ENCODE data around the gene FANCD2. TPM values are rescaled to one million over a fixed set of nuclear protein-coding genes. Genes with fewer than 3 reads are reported as not detected.
A peak's percentile ranks its signal among the peaks of the same experiment; 100 is the strongest.
"Not testable (repeated sequence)": the region's sequence is repeated elsewhere in the genome, so short reads cannot be mapped to it uniquely, and the experiment has no call there.

FANCD2 gene
- total RNA-seq, 1 donor from 2014 or later, result 54.6 TPM

- peak overlapping the region; percentile 18 for H3K27ac ChIP-seq
- H3K27me3 ChIP-seq, result no peaks in the 10 kb centered on the region
- H3K4me1 ChIP-seq, result peaks cover 5 to 17% of the 10 kb centered on the region in 2 donors
- intact Hi-C loops (cut with DNase I), result loop anchor here (10.0 kb wide), 1 partner anchor 173 kb away; the partner anchor contains the start of gene RPUSD3
- no peak overlapping the region for H3K4me3 ChIP-seq
- DNase-seq (ENCODE audit: low spot score in 2 of 2), result no peak
- TF ChIP-seq CTCF (IDR thresholded peaks at IDR 0.05), result no peak
- H3K9me3 ChIP-seq, result no peaks in the 10 kb centered on the region
- H3K36me3 ChIP-seq, result peaks cover 15 to 37% of the 10 kb centered on the region in 2 donors
Measured at GRCh38 chr3:10017636-10018292, 8.5 kb upstream of the FANCD2 start.

DNA sequence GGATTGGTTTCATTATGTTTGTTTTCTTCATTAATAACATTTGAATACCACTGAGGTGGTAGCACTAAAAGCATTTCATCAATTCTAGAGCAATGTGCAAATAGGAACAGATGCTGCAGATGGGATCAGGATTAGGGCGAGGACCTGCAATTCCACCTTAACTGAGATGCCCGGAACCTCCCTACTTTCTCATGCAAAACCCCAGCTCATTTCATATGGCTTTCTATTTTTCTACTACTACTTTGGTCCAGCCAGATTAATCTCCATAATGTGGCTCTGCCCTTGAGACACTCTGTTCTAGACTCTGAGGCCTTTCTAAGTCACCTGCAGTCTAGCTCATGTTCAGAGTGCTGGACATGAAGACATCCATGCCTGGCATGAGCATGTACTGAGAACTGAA is 7.4 kb upstream of the FANCD2 start:
- H3K4me3 ChIP-seq; H3K27me3 ChIP-seq; DNase-seq (ENCODE audit: low spot score in 2 of 2); H3K9me3 ChIP-seq; H3K27ac ChIP-seq: not testable (repeated sequence)
- Histone ChIP-seq H3K4me1 (peaks cover 5 to 17% of the 10 kb centered on the region in 2 donors), H3K36me3 (peaks cover 15 to 47% of the 10 kb centered on the region in 2 donors)
- intact Hi-C loops (cut with DNase I), result loop anchor here (10.0 kb wide), 1 partner anchor 174 kb away; the partner anchor contains the start of gene RPUSD3

DNA sequence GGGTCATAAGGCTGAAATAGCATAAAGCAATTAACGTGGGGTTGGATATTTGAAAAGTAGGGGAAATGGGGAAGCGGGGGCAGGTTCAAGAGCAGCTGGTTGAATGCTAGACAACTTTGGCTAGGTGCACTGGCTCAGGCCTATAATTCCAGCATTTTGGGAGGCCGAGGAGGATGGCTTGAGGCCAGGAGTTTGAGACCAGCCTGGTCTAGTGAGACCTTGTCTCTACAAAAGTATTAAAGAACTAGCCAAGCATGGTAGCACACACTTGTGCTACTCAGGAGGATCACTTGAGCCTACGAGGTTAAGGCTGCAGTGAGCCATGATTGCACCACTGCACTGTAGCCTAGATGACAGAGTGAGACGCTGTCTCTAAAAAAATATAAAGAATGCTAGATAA is 6.9 kb upstream of the FANCD2 start:
- Histone ChIP-seq H3K4me3 (no peak overlapping the region), H3K4me1 (peaks cover 5 to 19% of the 10 kb centered on the region in 2 donors), H3K27ac (no peak overlapping the region), H3K36me3 (peaks cover 15 to 47% of the 10 kb centered on the region in 2 donors), H3K9me3 (no peaks in the 10 kb centered on the region), H3K27me3 (no peaks in the 10 kb centered on the region)
- intact Hi-C loops (cut with DNase I), result loop anchor here (10.0 kb wide), 1 partner anchor 175 kb away; the partner anchor contains the start of gene RPUSD3
- DNase-seq (ENCODE audit: low spot score in 2 of 2), result no peak
- no peak for TF ChIP-seq CTCF (IDR thresholded peaks at IDR 0.05)

GRCh38 chr3:10021856-10022775 is 4.1 kb upstream of the FANCD2 start:
- Histone ChIP-seq H3K27ac (no peak overlapping the region), H3K4me1 (peaks cover 7 to 19% of the 10 kb centered on the region in 2 donors), H3K27me3 (no peaks in the 10 kb centered on the region), H3K4me3 (no peak overlapping the region), H3K9me3 (no peaks in the 10 kb centered on the region), H3K36me3 (peaks cover 15 to 47% of the 10 kb centered on the region in 2 donors)
- DNase-seq (ENCODE audit: low spot score in 2 of 2), result no peak
- no peak for TF ChIP-seq CTCF (IDR thresholded peaks at IDR 0.05)
- intact Hi-C loops (cut with DNase I), result no loop called here

DNA sequence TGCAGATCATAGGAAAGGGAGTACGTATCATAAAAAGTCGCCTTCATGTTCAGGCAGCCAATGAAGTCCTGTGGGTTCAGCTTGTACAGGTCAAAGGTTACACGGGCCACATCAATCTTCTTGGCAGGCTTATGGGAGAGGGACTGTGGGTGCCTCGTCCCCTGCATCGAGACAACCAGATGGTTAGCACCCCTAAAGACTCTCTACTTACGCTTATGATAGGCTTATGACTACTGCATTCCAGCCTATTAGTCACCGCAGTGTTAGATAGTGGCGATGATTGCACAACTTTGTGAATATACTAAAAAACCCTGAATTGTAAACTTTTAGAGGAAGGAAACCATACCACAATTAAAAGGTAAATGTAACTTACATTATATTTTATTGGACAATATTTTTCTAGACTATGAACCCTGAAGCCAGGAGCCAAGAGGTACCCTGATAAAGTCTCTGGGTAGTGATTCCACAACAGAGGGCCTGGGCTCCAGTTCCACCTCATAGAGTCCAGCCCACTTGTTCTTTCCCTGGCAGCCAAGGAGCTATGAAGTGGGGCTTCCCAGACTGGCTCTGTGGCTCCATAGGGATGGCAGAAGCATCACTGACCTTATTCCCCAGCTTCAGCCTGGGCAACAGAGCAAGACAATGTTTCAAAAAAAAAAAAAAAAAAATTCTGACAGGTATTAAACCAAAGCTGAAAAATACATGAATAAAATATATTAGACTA is 2.5 kb upstream of the FANCD2 start:
- DNase-seq (ENCODE audit: low spot score in 2 of 2), result no peak
- no peaks in the 10 kb centered on the region for H3K9me3 ChIP-seq
- peaks cover 7 to 22% of the 10 kb centered on the region in 2 donors for H3K4me1 ChIP-seq
- no peak overlapping the region for H3K27ac ChIP-seq
- H3K4me3 ChIP-seq, result no peak overlapping the region
- intact Hi-C loops (cut with DNase I), result no loop called here
- TF ChIP-seq CTCF (IDR thresholded peaks at IDR 0.05), result no peak
- H3K27me3 ChIP-seq, result no peaks in the 10 kb centered on the region
- H3K36me3 ChIP-seq, result peaks cover 10 to 36% of the 10 kb centered on the region in 2 donors
